Measurements from ENCODE around the gene RPL10. TPM values are rescaled to one million over a fixed set of nuclear protein-coding genes. Genes with fewer than 3 reads are reported as not detected.

Gene RPL10
- total RNA-seq, 1 experiment from 2014 or later, result 3,490 TPM

GRCh38 chrX:154419189-154419588 is 21.0 kb downstream of the RPL10 start:
- DNase-seq (ENCODE audit: unreplicated experiment), result no peak
- peaks cover 13% of the 10 kb centered on the region for H3K27me3 Mint-ChIP-seq (ENCODE audit: insufficient read depth, unreplicated experiment)
- H3K27ac Mint-ChIP-seq (ENCODE audit: low read depth, unreplicated experiment), result no peak overlapping the region
- TF ChIP-seq, protein P1, sequence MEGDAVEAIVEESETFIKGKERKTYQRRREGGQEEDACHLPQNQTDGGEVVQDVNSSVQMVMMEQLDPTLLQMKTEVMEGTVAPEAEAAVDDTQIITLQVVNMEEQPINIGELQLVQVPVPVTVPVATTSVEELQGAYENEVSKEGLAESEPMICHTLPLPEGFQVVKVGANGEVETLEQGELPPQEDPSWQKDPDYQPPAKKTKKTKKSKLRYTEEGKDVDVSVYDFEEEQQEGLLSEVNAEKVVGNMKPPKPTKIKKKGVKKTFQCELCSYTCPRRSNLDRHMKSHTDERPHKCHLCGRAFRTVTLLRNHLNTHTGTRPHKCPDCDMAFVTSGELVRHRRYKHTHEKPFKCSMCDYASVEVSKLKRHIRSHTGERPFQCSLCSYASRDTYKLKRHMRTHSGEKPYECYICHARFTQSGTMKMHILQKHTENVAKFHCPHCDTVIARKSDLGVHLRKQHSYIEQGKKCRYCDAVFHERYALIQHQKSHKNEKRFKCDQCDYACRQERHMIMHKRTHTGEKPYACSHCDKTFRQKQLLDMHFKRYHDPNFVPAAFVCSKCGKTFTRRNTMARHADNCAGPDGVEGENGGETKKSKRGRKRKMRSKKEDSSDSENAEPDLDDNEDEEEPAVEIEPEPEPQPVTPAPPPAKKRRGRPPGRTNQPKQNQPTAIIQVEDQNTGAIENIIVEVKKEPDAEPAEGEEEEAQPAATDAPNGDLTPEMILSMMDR (IDR thresholded peaks at IDR 0.05; ENCODE audit: unreplicated experiment), result no peak
- H3K4me3 Mint-ChIP-seq (ENCODE audit: unreplicated experiment), result no peak overlapping the region
- H3K4me1 Mint-ChIP-seq (ENCODE audit: insufficient read depth, unreplicated experiment), result no peaks in the 10 kb centered on the region
- intact Hi-C loops (cut with micrococcal nuclease), result no loop called here
- peaks cover 8% of the 10 kb centered on the region for H3K36me3 Mint-ChIP-seq (ENCODE audit: insufficient read depth, unreplicated experiment)
- ChIA-PET POLR2A (no interaction called here), CTCF (no interaction called here)
- H3K9me3 Mint-ChIP-seq (ENCODE audit: unreplicated experiment), result no peaks in the 10 kb centered on the region
- no TSS peak for BruUV-seq (replicated peaks)

DNA sequence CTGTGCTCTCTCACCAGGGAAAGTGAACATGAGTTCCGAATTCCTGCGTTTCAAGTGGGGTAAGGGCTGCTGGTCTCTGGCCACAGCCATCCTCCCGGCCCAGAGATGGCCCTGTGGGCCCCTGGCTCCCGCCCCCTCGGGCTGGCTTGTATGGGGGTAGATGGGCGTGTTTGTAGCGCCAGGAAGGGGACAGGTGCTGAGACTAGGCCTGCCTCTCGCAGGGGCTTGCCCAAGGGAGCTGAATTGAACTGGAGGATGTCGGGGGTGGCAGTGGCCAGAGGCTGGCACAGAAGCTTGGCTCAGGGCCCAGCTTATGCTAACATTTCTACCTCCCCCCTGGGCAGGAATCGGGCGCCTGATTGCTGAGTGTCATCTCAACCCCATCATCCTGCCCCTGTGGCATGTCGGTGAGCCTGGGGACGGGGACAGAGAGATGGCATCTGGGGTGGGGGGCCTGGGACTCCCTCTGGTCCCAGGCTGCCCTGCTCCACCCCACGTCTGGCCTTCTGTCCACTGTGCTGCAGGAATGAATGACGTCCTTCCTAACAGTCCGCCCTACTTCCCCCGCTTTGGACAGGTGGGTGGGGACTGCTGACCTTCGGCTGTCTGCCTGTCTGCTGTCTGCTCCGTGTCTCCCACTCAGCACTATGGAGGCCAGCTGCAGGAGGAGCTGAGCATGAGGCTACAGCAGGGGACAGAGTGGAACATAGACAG is 21.7 kb downstream of the RPL10 start:
- Mint-ChIP-seq H3K4me3 (ENCODE audit: unreplicated experiment) (no peak overlapping the region), H3K9me3 (ENCODE audit: unreplicated experiment) (no peaks in the 10 kb centered on the region), H3K27ac (ENCODE audit: low read depth, unreplicated experiment) (no peak overlapping the region), H3K27me3 (ENCODE audit: insufficient read depth, unreplicated experiment) (peaks cover 13% of the 10 kb centered on the region), H3K36me3 (ENCODE audit: insufficient read depth, unreplicated experiment) (peaks cover 8% of the 10 kb centered on the region), H3K4me1 (ENCODE audit: insufficient read depth, unreplicated experiment) (no peaks in the 10 kb centered on the region)
- POLR2A ChIA-PET, result no interaction called here
- CTCF ChIA-PET, result no interaction called here
- TF ChIP-seq, protein P1 (IDR thresholded peaks at IDR 0.05; ENCODE audit: unreplicated experiment), result no peak
- BruUV-seq (replicated peaks), result no TSS peak
- intact Hi-C loops (cut with micrococcal nuclease), result no loop called here
- DNase-seq (ENCODE audit: unreplicated experiment), result no peak

DNA sequence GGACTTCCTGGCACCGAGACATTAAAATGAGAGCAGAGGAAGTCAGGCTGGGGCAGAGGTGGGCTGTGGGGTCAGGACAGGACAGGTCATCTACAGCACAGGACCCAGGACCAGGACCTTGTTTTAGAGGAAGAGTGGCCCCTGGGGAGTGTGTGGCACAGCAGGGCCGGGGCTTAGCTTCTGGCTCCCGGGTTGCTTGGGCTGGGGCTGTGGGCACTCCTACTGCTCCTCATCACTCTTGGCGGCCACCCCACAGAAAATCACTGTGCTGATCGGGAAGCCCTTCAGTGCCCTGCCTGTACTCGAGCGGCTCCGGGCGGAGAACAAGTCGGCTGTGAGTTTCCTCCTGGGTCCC is 22.2 kb downstream of the RPL10 start:
- no TSS peak for BruUV-seq (replicated peaks)
- TF ChIP-seq, protein P1 (IDR thresholded peaks at IDR 0.05; ENCODE audit: unreplicated experiment), result no peak
- Mint-ChIP-seq H3K36me3 (ENCODE audit: insufficient read depth, unreplicated experiment) (peaks cover 8% of the 10 kb centered on the region), H3K4me3 (ENCODE audit: unreplicated experiment) (no peak overlapping the region), H3K27me3 (ENCODE audit: insufficient read depth, unreplicated experiment) (peaks cover 13% of the 10 kb centered on the region), H3K27ac (ENCODE audit: low read depth, unreplicated experiment) (no peak overlapping the region), H3K9me3 (ENCODE audit: unreplicated experiment) (no peaks in the 10 kb centered on the region), H3K4me1 (ENCODE audit: insufficient read depth, unreplicated experiment) (no peaks in the 10 kb centered on the region)
- ChIA-PET POLR2A (interaction anchor here (2.2 kb wide), 1 partner anchor 9 kb away, joined by 10 read pairs; the partner anchor contains the start of gene TAFAZZIN), CTCF (no interaction called here)
- intact Hi-C loops (cut with micrococcal nuclease), result no loop called here
- no peak for DNase-seq (ENCODE audit: unreplicated experiment)

DNA sequence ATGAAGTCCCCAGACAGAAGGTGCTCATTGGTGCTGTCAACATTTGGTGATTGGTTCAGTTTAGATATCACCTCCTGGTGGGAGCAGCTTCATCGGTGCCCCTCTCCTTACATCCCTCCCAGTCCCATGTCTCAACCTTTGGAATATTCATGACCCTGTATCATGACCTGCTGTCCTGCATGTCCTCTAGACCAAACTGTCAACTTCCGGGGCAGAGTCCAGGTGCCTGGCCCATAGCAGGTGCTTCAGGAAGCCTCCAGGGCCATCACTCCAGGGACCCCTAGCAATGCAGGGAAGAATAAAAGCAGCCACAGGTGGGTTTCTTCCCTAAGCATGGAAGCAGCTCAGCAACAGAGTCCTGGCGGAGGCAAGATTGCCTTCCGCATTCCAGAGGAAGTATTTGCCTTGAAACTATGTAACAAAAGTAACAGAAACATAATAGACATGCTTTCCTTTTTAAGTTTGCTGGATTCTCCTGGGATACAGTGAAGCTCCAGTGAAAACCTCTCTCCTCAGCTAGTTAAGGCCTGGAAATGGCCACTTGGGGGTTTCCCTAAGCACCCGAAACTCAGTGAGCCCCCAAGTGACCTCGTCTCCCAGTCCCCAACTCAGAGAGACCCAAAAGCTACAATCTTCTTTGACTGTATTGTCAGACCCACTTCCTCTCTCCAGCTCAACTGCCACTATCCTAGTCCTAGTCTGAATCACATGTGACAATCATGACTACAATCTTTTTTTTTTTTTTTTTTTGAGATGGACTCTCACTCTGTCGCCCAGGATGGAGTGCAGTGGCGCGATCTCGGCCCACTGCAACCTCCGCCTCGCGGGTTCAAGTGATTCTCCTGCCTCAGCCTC is 29.0 kb downstream of the RPL10 start:
- intact Hi-C loops (cut with micrococcal nuclease), result no loop called here
- H3K4me3 Mint-ChIP-seq (ENCODE audit: unreplicated experiment), result no peak overlapping the region
- ChIA-PET CTCF (interaction anchor here (0.6 kb wide), 1 partner anchor 55 kb away, joined by 3 read pairs; no protein-coding TSS in a partner anchor), POLR2A (interaction anchor here (0.6 to 4.3 kb wide), 3 partner anchors 17 to 63 kb away, joined by 3 to 31 read pairs (median 6); partner anchors contain the start of genes DNASE1L1, SLC10A3 and TAFAZZIN)
- H3K27ac Mint-ChIP-seq (ENCODE audit: low read depth, unreplicated experiment), result no peak overlapping the region
- TF ChIP-seq, protein P1 (IDR thresholded peaks at IDR 0.05; ENCODE audit: unreplicated experiment), result no peak
- H3K4me1 Mint-ChIP-seq (ENCODE audit: insufficient read depth, unreplicated experiment), result no peaks in the 10 kb centered on the region
- DNase-seq (ENCODE audit: unreplicated experiment), result no peak
- BruUV-seq (replicated peaks), result no TSS peak
- peaks cover 5% of the 10 kb centered on the region for H3K36me3 Mint-ChIP-seq (ENCODE audit: insufficient read depth, unreplicated experiment)
- H3K9me3 Mint-ChIP-seq (ENCODE audit: unreplicated experiment), result no peaks in the 10 kb centered on the region
- peaks cover 15% of the 10 kb centered on the region for H3K27me3 Mint-ChIP-seq (ENCODE audit: insufficient read depth, unreplicated experiment)

Measured in MCF 10A (cell line).